Measurements from ENCODE around the gene PLA2G4D.

DNA sequence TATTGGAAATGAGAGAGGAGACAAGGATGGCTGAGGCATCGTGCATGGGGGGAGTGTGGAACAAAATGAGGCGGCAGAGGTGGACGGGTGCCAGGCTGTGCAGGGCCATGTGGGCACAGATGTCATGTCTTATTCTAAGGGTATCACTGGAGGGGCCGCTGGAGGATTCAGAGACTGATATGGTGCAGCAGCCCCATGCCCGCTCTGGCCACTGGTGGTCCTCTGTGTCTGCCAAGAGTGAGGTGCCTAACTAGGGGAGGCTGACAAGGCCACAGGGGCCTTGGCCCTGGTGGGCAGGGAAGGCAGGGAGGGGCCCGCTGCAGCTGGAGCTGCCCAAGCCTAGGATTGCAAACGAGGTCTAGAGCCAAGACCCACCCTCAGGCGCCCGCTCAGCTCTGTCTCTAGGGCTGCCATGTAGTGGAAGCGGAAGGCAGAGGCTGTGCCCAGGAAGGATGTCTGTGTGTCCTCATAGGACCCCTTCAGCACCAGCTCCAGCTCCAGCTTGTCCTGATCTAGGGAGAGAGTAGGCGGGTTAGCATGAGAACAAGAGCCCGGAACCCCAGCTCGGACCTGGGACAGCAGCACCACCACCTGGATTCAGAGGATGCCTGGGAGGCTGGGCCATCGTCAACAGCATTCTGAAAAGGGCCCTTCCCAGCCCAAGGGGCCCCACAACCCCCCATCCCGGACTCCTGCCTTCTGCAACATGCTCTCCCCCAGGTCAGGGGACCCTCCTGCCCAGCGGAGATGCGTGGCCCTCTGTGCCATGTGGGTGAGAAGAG is 11.3 kb downstream of the PLA2G4D start:
- no peak for TF ChIP-seq EZH2 (IDR thresholded peaks at IDR 0.05)
- no peak for TF ChIP-seq POLR2AphosphoS5 (IDR thresholded peaks at IDR 0.05; ENCODE audit: low read depth, low read length)
- TF ChIP-seq, protein P1, sequence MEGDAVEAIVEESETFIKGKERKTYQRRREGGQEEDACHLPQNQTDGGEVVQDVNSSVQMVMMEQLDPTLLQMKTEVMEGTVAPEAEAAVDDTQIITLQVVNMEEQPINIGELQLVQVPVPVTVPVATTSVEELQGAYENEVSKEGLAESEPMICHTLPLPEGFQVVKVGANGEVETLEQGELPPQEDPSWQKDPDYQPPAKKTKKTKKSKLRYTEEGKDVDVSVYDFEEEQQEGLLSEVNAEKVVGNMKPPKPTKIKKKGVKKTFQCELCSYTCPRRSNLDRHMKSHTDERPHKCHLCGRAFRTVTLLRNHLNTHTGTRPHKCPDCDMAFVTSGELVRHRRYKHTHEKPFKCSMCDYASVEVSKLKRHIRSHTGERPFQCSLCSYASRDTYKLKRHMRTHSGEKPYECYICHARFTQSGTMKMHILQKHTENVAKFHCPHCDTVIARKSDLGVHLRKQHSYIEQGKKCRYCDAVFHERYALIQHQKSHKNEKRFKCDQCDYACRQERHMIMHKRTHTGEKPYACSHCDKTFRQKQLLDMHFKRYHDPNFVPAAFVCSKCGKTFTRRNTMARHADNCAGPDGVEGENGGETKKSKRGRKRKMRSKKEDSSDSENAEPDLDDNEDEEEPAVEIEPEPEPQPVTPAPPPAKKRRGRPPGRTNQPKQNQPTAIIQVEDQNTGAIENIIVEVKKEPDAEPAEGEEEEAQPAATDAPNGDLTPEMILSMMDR (IDR thresholded peaks at IDR 0.05 in 2 of 3, conservative IDR thresholded peaks at IDR 0.05 in 1 of 3; ENCODE audit: borderline replicate concordance in 1 of 3, insufficient read depth in 1 of 3, low read depth in 2 of 3, low read length in 2 of 3): no peak
- TF ChIP-seq EGR1 (IDR thresholded peaks at IDR 0.05; ENCODE audit: low read depth): no peak
